RWPE1 (cell line): ENCODE data around the gene ANKLE1.

Experiments used
- CTCF ChIA-PET: fragments of 350-600 bp; sonication (Branson Sonifier 250); formaldehyde crosslinking; extraction: SDS; loops from one replicate; lab custom pipeline; 2021; lab: Yijun Ruan, JAX
- POLR2A ChIA-PET: fragments of 400-600 bp; formaldehyde crosslinking; extraction: SDS; loops from one replicate; lab custom pipeline; 2020; ENCODE audit warnings: antibody characterized with exemption; ENCODE audit not compliant: low non-redundant PET; lab: Yijun Ruan, JAX
- DNase-seq: peaks from one replicate; pipeline ENCODE4 v3.0.0; 2012; ENCODE audit warnings: low spot score
- H3K27ac ChIP-seq: fragments of 450-650 bp; 2 replicates; pipeline ENCODE4 v1.5.1; 2017
- CTCF ChIP-seq: fragments of 450-650 bp; conservative IDR thresholded peaks from 2 replicates; pipeline ENCODE4 v1.5.1; 2017; ENCODE audit warnings: low read depth, mild to moderate bottlenecking

Gene ANKLE1

GRCh38 chr19:17296976-17297375, 15.3 kb downstream of the ANKLE1 start:
- no peak for DNase-seq
- CTCF ChIA-PET: interaction anchor here (0.7 to 1.2 kb wide), 3 partner anchors 14 to 88 kb away, joined by 3 read pairs; no protein-coding TSS in a partner anchor
- peak overlapping the region; percentile 91 for H3K27ac ChIP-seq
- POLR2A ChIA-PET: no interaction called here
- TF ChIP-seq CTCF: no peak

- ChIA-PET CTCF (no interaction called here), POLR2A (interaction anchor here (0.6 kb wide), 1 partner anchor 94 kb away, joined by 5 read pairs; no protein-coding TSS in a partner anchor)
- H3K27ac ChIP-seq: peak overlapping the region; percentile 98
- no peak for DNase-seq
- no peak for TF ChIP-seq CTCF
These were observed 19.4 kb downstream of the ANKLE1 start for GRCh38 chr19:17300992-17301619.

- ChIA-PET POLR2A (interaction anchor here (0.5 kb wide), 1 partner anchor 85 kb away, joined by 3 read pairs; no protein-coding TSS in a partner anchor), CTCF (interaction anchor here (1.0 kb wide), 1 partner anchor 31 kb away, joined by 4 read pairs; no protein-coding TSS in a partner anchor)
- no peak for TF ChIP-seq CTCF
- no peak for DNase-seq
- H3K27ac ChIP-seq: peak overlapping the region; percentile 98
These were observed 20.9 kb downstream of the ANKLE1 start for GRCh38 chr19:17302391-17303166.

- POLR2A ChIA-PET: interaction anchor here (0.6 kb wide), 1 partner anchor 632 kb away, joined by 3 read pairs; no protein-coding TSS in a partner anchor
- CTCF ChIA-PET: interaction anchor here (0.6 to 1.3 kb wide), 4 partner anchors 10 to 856 kb away, joined by 3 to 5 read pairs (median 4); partner anchors contain the start of gene TMEM38A
- peak; percentile 96 for DNase-seq
- peak; percentile 74 for TF ChIP-seq CTCF
- peak within 1 kb of the TSS; percentile 98 for H3K27ac ChIP-seq
These were observed 21.7 kb downstream of the ANKLE1 start, which contains the start of gene ABHD8 for GRCh38 chr19:17303167-17303939. Gene ABHD8, minus strand, starts transcription at chr19:17303425. Its CDS starts 1,809 bp downstream, at chr19:17301616.

- no peak for TF ChIP-seq CTCF
- no peak for DNase-seq
- H3K27ac ChIP-seq: peak overlapping the region; percentile 98
- POLR2A ChIA-PET: interaction anchor here (0.6 to 0.7 kb wide), 2 partner anchors 82 to 631 kb away, joined by 3 read pairs; no protein-coding TSS in a partner anchor
- CTCF ChIA-PET: interaction anchor here (0.6 to 1.3 kb wide), 4 partner anchors 11 to 856 kb away, joined by 3 to 5 read pairs (median 4); partner anchors contain the start of gene TMEM38A
These were observed 22.2 kb downstream of the ANKLE1 start for GRCh38 chr19:17303940-17304267.
